ENCODE data around the gene STK32A. TPM values are rescaled to one million over a fixed set of nuclear protein-coding genes. Genes with fewer than 3 reads are reported as not detected.

Gene STK32A
- total RNA-seq, 6 donors from 2014 or later = 2.7 to 13.3 (median 7.1) TPM

GRCh38 chr5:147400881-147401280 is 166.1 kb downstream of the STK32A start:
- no peak overlapping the region for H3K4me3 ChIP-seq
- H3K27me3 ChIP-seq = no peaks in the 10 kb centered on the region
- H3K9me3 ChIP-seq = no peaks in the 10 kb centered on the region
- TF ChIP-seq POLR2AphosphoS5 (IDR thresholded peaks at IDR 0.05) = no peak
- no peak for DNase-seq
- no peak for ATAC-seq (ENCODE audit: low FRiP score in 2 of 2)
- H3K4me1 ChIP-seq = peaks cover 7 to 15% (median 12%) of the 10 kb centered on the region in 4 donors
- no peak overlapping the region for H3K27ac ChIP-seq
- peaks cover 0 to 39% (median 14%) of the 10 kb centered on the region in 4 donors for H3K36me3 ChIP-seq

GRCh38 chr5:147403651-147404640 is 169.1 kb downstream of the STK32A start:
- peak overlapping the region; percentile 72 to 82 (median 78) for H3K27ac ChIP-seq
- H3K9me3 ChIP-seq = no peaks in the 10 kb centered on the region
- peak in 2 of 4 donors; percentile 23 to 60 for TF ChIP-seq EP300 (IDR thresholded peaks at IDR 0.05)
- no peak for TF ChIP-seq CTCF (IDR thresholded peaks at IDR 0.05)
- TF ChIP-seq POLR2AphosphoS5 (IDR thresholded peaks at IDR 0.05) = peak; percentile 60 to 62
- TF ChIP-seq POLR2A (IDR thresholded peaks at IDR 0.05) = peak in 1 of 4 donors; percentile 24
- DNase-seq = peak; percentile 50 to 64
- ATAC-seq (ENCODE audit: low FRiP score in 2 of 2) = peak; percentile 80 to 88
- H3K27me3 ChIP-seq = no peaks in the 10 kb centered on the region
- no peak overlapping the region for H3K4me3 ChIP-seq
- WGBS, 2 donors = 57 to 60% methylated on average over 15 of the region's 15 CpGs
- H3K36me3 ChIP-seq = peaks cover 0 to 25% (median 4%) of the 10 kb centered on the region in 4 donors
- peaks cover 7 to 15% (median 12%) of the 10 kb centered on the region in 4 donors for H3K4me1 ChIP-seq

- no peaks in the 10 kb centered on the region for H3K27me3 ChIP-seq
- peaks cover 7 to 15% (median 12%) of the 10 kb centered on the region in 4 donors for H3K4me1 ChIP-seq
These were observed 169.9 kb downstream of the STK32A start for GRCh38 chr5:147404706-147405105.

GRCh38 chr5:147406636-147407035 is 171.8 kb downstream of the STK32A start:
- ATAC-seq (ENCODE audit: low FRiP score in 2 of 2) (no peak), DNase-seq (no peak)
- Histone ChIP-seq H3K4me1 (peaks cover 7 to 15% (median 12%) of the 10 kb centered on the region in 4 donors), H3K27ac (peak overlapping the region; percentile 9 to 77 (median 42)), H3K27me3 (no peaks in the 10 kb centered on the region), H3K9me3 (no peaks in the 10 kb centered on the region), H3K36me3 (peaks cover 0 to 10% (median under 1%) of the 10 kb centered on the region in 4 donors), H3K4me3 (no peak overlapping the region)
- 75 to 100% methylated on average over 1 of the region's 1 CpG for WGBS, 2 donors
- no peak for TF ChIP-seq CTCF (IDR thresholded peaks at IDR 0.05)
- TF ChIP-seq EP300 (IDR thresholded peaks at IDR 0.05) = no peak
- TF ChIP-seq POLR2AphosphoS5 (IDR thresholded peaks at IDR 0.05) = no peak
- TF ChIP-seq POLR2A (IDR thresholded peaks at IDR 0.05) = no peak

More at GRCh38 chr5:147404706-147405105, 169.9 kb downstream of the STK32A start:
- no peak overlapping the region for H3K4me3 ChIP-seq
- ATAC-seq (ENCODE audit: low FRiP score in 2 of 2) (no peak), DNase-seq (no peak)
- TF ChIP-seq POLR2A (IDR thresholded peaks at IDR 0.05) = peak in 1 of 4 donors; percentile 3
- TF ChIP-seq EP300 (IDR thresholded peaks at IDR 0.05) = no peak
- no peak for TF ChIP-seq POLR2AphosphoS5 (IDR thresholded peaks at IDR 0.05)
- TF ChIP-seq CTCF (IDR thresholded peaks at IDR 0.05) = no peak
- no peaks in the 10 kb centered on the region for H3K9me3 ChIP-seq
- WGBS, 2 donors = 94 to 100% methylated on average over 1 of the region's 1 CpG
- H3K36me3 ChIP-seq = peaks cover 0 to 21% (median 4%) of the 10 kb centered on the region in 4 donors
- H3K27ac ChIP-seq = peak overlapping the region; percentile 72 to 82 (median 78)

GRCh38 chr5:147407094-147407681 is 172.4 kb downstream of the STK32A start:
- ATAC-seq (ENCODE audit: low FRiP score in 2 of 2) (peak in 1 of 2 donors; percentile 9), DNase-seq (no peak)
- peaks cover 0 to 10% (median under 1%) of the 10 kb centered on the region in 4 donors for H3K36me3 ChIP-seq
- H3K27me3 ChIP-seq = no peaks in the 10 kb centered on the region
- no peaks in the 10 kb centered on the region for H3K9me3 ChIP-seq
- H3K27ac ChIP-seq = peak overlapping the region; percentile 9 to 77 (median 42)
- H3K4me1 ChIP-seq = peaks cover 10 to 15% (median 12%) of the 10 kb centered on the region in 4 donors
- 66 to 71% methylated on average over 8 of the region's 8 CpGs for WGBS, 2 donors
- TF ChIP-seq POLR2AphosphoS5 (IDR thresholded peaks at IDR 0.05) = no peak
- TF ChIP-seq POLR2A (IDR thresholded peaks at IDR 0.05) = no peak
- no peak for TF ChIP-seq CTCF (IDR thresholded peaks at IDR 0.05)
- no peak for TF ChIP-seq EP300 (IDR thresholded peaks at IDR 0.05)
- H3K4me3 ChIP-seq = no peak overlapping the region
